Mucosa of descending colon (tissue), 3 donors: ENCODE results near the gene IL1RAP. TPM values are rescaled to one million over a fixed set of nuclear protein-coding genes. Genes with fewer than 3 reads are reported as not detected.
"Not testable (repeated sequence)": the region's sequence is repeated elsewhere in the genome, so short reads cannot be mapped to it uniquely, and the experiment has no call there.

Source experiments
- ATAC-seq: fragments of 200-7000 bp; cut with Tn5 transposase; one replicate; pipeline ENCODE4 v1.9.1; 2020; ENCODE audit warnings: mild to moderate bottlenecking, moderate library complexity
- DNase-seq, 3 donors: peaks; one replicate each; pipeline ENCODE4 v3.0.0-alpha.2; 2020
- H3K36me3 ChIP-seq: fragments of 200-600 bp; one replicate; pipeline ENCODE4 v1.8.0; 2021; ENCODE audit warnings: low read depth, mild to moderate bottlenecking
- H3K4me1 ChIP-seq: fragments of 200-600 bp; one replicate; pipeline ENCODE4 v1.8.0; 2021; ENCODE audit warnings: low read depth, mild to moderate bottlenecking
- H3K4me3 ChIP-seq: fragments of 200-600 bp; one replicate; pipeline ENCODE4 v1.8.0; 2021; ENCODE audit warnings: mild to moderate bottlenecking
- H3K9me3 ChIP-seq: fragments of 200-600 bp; one replicate; pipeline ENCODE4 v1.8.0; 2021; ENCODE audit warnings: mild to moderate bottlenecking
- intact Hi-C, 2 donors: fragments of 100-400 bp; cut with DNase I in 1 of 2; cut with micrococcal nuclease in 1 of 2; formaldehyde crosslinking; loops; one replicate each; pipeline versions ENCODE4 v1.11.0 to v1.11.1; 2022; cut with DNase I, micrococcal nuclease
- long read RNA-seq, 2 donors: library from polyadenylated mRNA; unstranded; transcript quantifications; one replicate each; pipeline ENCODE4 v2.0.0, GENCODE V29; 2019 to 2021
- total RNA-seq, 3 donors: library from RNA; stranded (reverse); fragmentation: NEBNext Ultra II Directional in 2 of 3; extraction: Animal tissue kit (Norgen Biotek cat#: 25700) in 2 of 3; gene quantifications; one replicate each; pipeline versions ENCODE4 v1.2.1 to v1.2.4, GENCODE V29; 2021 to 2023
- TF ChIP-seq, protein P1 (sequence below): fragments of 200-600 bp; IDR thresholded peaks from one replicate; pipeline ENCODE4 v1.8.0; 2022; ENCODE audit warnings: antibody characterized with exemption, mild to moderate bottlenecking
- donor health status: DM: no; HTN: no; CAD: no; lungs with moderate emphysema.
- donor health status: DM: no; HTN: no; CAD: no.
- donor health status: DM: no; HTN: yes; CAD: no.

IL1RAP gene, protein sequence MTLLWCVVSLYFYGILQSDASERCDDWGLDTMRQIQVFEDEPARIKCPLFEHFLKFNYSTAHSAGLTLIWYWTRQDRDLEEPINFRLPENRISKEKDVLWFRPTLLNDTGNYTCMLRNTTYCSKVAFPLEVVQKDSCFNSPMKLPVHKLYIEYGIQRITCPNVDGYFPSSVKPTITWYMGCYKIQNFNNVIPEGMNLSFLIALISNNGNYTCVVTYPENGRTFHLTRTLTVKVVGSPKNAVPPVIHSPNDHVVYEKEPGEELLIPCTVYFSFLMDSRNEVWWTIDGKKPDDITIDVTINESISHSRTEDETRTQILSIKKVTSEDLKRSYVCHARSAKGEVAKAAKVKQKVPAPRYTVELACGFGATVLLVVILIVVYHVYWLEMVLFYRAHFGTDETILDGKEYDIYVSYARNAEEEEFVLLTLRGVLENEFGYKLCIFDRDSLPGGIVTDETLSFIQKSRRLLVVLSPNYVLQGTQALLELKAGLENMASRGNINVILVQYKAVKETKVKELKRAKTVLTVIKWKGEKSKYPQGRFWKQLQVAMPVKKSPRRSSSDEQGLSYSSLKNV
- 1 to 10 TPM; 4.8 to 8.3 (median 5.2) TPM for total RNA-seq
- long read RNA-seq, donor 1, full-length matches to known transcripts = 4 of 4 reads
- long read RNA-seq, donor 1, partial matches to known transcripts = 0 of 4 reads
- long read RNA-seq, donor 1, other reads (novel, unspliced or antisense) = 0 of 4 reads
- long read RNA-seq, donor 2, partial matches to known transcripts = 0 of 2 reads
- long read RNA-seq, donor 2, other reads (novel, unspliced or antisense) = 1 of 2 reads

DNA sequence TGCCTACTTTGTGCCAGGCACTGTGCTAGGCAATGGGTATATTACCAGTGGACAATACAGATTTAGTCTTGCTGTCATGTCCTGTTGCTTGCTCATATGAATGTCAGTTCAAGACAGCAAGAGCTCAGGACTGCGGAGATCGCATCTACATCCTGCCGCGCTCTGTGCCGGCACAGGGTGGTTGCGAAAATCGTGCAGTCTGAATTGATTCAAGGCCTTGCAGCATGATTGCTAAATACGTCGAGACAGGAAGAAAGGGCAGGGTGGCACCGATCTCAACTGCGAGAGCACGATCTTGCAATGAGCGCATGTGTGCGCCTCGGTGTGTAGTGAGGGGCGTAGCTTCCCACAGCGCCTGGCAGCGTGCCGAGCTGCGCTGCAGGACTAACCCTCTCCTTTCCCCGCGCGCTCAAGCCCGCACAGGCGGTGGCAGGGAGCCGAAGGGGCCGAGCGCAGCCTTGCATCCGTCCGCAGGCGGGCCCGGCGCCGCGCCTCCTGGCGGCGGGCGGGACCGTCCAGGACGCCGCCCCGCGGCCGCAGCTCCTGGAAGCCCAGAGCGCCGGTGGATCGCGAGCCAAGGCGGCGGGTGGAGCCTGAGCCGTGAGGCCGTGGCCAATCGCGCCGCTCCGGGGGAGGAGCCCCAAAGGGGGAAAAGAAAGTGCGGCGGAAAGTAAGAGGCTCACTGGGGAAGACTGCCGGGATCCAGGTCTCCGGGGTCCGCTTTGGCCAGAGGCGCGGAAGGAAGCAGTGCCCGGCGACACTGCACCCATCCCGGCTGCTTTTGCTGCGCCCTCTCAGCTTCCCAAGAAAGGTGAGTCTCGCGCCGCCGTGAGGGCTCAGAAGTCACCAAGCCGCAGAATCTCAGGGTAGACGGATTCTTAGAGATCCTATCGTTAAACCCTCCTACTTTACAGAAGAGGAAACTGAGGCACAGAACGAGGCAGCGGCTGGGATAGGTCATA lies at the start of gene IL1RAP:
TSS of gene IL1RAP (plus strand) at position 677 of the 962 bp plus-strand sequence. CDS start 50,205 bp downstream, outside the sequence.
- Histone ChIP-seq H3K4me1 (peaks cover 5% of the 10 kb centered on the region), H3K36me3 (no peaks in the 10 kb centered on the region), H3K9me3 (no peaks in the 10 kb centered on the region), H3K4me3 (peak within 1 kb of the TSS; percentile 44)
- TF ChIP-seq, protein P1, sequence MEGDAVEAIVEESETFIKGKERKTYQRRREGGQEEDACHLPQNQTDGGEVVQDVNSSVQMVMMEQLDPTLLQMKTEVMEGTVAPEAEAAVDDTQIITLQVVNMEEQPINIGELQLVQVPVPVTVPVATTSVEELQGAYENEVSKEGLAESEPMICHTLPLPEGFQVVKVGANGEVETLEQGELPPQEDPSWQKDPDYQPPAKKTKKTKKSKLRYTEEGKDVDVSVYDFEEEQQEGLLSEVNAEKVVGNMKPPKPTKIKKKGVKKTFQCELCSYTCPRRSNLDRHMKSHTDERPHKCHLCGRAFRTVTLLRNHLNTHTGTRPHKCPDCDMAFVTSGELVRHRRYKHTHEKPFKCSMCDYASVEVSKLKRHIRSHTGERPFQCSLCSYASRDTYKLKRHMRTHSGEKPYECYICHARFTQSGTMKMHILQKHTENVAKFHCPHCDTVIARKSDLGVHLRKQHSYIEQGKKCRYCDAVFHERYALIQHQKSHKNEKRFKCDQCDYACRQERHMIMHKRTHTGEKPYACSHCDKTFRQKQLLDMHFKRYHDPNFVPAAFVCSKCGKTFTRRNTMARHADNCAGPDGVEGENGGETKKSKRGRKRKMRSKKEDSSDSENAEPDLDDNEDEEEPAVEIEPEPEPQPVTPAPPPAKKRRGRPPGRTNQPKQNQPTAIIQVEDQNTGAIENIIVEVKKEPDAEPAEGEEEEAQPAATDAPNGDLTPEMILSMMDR = peak; percentile 85
- intact Hi-C loops = no loop called here
- DNase-seq = peak; percentile 92 to 95 (median 95)
- ATAC-seq = peak; percentile 98

DNA sequence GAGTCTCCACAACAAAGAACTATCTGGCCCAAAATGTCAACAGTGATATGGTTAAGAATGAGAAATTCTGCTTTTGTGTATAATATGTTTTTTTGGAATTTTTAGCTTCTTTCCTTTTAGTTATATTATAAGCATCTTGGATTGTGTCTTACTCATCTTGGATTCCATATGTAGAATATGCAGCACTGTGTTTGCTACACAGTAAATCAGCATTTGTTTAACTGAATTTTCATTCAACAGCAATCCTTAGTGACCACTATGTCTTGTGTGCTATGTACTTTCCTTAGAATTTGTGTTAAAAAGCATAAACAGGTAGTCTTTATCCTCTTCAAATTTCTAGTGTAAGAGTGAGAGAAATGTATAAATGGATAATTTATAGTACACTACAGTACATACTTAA lies 46.0 kb upstream of the IL1RAP start:
- ATAC-seq (no peak), DNase-seq (no peak)
- intact Hi-C loops = no loop called here
- Histone ChIP-seq H3K9me3 (no peaks in the 10 kb centered on the region), H3K4me1 (no peaks in the 10 kb centered on the region), H3K36me3 (no peaks in the 10 kb centered on the region), H3K4me3 (no peak overlapping the region)
- TF ChIP-seq, protein P1 = no peak

DNA sequence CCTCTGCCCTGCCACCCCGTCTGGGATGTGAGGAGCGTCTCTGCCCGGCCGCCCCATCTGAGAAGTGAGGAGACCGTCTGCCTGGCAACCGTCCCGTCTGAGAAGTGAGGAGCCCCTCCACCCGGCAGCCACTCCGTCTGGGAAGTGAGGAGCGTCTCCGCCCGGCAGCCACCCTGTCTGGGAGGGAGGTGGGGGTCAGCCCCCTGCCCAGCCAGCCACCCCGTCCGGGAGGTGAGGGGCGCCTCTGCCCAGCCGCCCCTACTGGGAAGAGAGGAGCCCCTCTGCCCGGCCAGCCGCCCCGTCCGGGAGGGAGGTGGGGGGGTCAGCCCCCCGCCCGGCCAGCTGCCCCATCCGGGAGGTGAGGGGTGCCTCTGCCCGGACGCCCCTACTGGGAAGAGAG lies 40.6 kb upstream of the IL1RAP start:
- H3K36me3 ChIP-seq, H3K4me3 ChIP-seq, H3K4me1 ChIP-seq, intact Hi-C loops, ATAC-seq, H3K9me3 ChIP-seq: not testable (repeated sequence)
- peak in 1 of 3 donors; percentile 25 for DNase-seq

DNA sequence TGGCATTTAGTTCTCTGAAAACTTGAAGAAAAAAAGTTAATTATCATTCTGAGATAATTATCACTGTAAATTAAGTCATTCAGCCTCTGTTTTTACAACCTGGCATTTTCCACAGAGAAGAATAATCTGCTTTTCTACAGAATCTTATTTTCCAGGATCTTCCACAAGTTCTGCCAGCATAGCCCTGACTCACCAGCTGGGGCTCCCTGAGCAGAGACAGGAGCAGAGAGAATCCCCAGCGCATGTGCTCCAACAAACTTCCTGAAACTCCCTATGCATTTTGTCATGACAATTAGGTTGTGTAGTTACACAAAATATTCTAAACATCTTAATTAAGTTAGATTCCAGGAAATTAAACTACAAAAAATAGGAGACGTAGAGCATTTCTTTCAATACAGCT lies 32.1 kb upstream of the IL1RAP start:
- intact Hi-C loops = no loop called here
- no peaks in the 10 kb centered on the region for H3K36me3 ChIP-seq
- H3K4me3 ChIP-seq = no peak overlapping the region

DNA sequence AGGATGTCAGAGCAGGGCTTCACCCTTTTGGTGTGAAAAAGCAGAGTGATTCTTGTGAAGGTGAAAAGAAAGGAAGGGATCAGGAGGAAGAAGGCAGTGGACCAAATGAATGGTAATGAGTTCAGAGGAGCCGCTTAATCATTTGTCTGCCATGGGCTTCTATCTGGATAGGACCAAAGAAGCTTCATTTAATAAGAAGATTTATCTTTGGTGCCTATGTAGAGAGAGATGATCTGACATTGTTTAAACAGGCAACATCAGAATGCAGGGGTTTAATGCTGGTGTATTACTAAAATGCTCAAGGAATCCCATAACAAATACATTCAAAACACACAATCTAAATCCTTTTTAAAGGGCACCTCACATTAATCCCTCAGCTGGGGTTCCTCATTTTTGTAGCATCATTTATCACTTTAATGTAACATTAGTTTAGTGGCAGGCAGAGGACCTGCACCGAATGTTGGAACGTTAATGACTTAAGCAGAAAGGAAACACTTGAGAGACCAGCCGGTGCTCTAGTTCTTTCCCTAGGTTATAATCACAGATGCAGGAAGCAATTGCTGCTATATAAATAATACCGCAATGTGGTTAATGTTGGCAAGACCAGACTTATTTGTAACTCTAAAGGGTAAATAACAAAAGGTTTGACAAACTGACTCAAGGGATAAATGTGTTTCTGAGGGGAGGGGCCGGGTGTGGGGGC lies 27.9 kb upstream of the IL1RAP start:
- ATAC-seq (no peak), DNase-seq (no peak)

More for the DNA sequence above, 32.1 kb upstream of the IL1RAP start:
- no peak for ATAC-seq
- TF ChIP-seq, protein P1 = no peak
- no peaks in the 10 kb centered on the region for H3K4me1 ChIP-seq
- DNase-seq = no peak
- no peaks in the 10 kb centered on the region for H3K9me3 ChIP-seq

More for the DNA sequence above, 27.9 kb upstream of the IL1RAP start:
- H3K36me3 ChIP-seq = no peaks in the 10 kb centered on the region
- TF ChIP-seq, protein P1 = no peak
- H3K4me3 ChIP-seq = no peak overlapping the region
- no peaks in the 10 kb centered on the region for H3K4me1 ChIP-seq
- intact Hi-C loops = no loop called here
- H3K9me3 ChIP-seq = no peaks in the 10 kb centered on the region
